GM10266 (cell line): ENCODE measurements around the gene MCUB.

Experiments
- DNase-seq: peaks from one replicate; pipeline ENCODE4 v3.0.0; 2012; ENCODE audit errors: extremely low spot score
- TF ChIP-seq, protein P1 (sequence below): IDR thresholded peaks from 2 replicates; pipeline ENCODE4 v1.5.1; 2012; ENCODE audit warnings: mild to moderate bottlenecking, low read depth; ENCODE audit not compliant: control insufficient read depth, insufficient read depth; ENCODE audit errors: missing control alignments

The MCUB gene

DNA sequence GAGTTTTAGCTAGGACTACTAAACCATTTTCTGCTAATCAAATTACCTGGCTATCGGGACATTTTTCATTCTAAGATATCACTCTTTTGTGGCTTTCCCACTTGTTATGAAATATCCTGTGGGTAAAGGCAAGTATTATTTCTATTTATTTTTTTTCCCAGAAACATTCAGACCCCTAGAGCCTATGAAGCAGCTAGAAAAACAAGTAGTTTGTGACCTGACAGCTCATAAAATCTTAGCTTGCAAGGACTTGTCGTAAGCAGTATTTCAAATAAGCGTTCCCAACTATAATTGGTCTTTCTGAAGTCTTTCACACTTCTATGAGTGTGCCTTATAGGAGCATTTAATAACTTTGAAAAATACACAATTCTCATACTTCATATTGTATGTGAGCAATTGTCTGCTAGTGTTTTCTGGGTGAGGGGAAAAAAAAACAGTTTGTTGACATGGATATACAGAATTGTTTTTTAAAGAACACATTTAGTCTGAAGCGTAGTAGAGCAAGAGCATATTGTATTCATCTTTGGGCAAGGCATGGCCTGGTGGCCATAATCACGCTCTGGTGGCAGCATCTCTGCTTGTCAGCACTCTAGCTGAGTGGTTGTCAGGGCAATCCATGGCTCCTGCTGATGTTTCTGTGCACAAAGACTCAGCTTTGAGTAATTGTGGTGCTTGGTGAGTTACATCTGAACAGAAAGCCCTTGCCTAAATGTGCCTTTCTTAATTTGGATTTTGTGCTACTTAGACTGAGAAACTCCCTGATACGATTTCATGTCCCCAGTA is 2.6 kb downstream of the MCUB start:
- DNase-seq: no peak
- TF ChIP-seq, protein P1, sequence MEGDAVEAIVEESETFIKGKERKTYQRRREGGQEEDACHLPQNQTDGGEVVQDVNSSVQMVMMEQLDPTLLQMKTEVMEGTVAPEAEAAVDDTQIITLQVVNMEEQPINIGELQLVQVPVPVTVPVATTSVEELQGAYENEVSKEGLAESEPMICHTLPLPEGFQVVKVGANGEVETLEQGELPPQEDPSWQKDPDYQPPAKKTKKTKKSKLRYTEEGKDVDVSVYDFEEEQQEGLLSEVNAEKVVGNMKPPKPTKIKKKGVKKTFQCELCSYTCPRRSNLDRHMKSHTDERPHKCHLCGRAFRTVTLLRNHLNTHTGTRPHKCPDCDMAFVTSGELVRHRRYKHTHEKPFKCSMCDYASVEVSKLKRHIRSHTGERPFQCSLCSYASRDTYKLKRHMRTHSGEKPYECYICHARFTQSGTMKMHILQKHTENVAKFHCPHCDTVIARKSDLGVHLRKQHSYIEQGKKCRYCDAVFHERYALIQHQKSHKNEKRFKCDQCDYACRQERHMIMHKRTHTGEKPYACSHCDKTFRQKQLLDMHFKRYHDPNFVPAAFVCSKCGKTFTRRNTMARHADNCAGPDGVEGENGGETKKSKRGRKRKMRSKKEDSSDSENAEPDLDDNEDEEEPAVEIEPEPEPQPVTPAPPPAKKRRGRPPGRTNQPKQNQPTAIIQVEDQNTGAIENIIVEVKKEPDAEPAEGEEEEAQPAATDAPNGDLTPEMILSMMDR: no peak

DNA sequence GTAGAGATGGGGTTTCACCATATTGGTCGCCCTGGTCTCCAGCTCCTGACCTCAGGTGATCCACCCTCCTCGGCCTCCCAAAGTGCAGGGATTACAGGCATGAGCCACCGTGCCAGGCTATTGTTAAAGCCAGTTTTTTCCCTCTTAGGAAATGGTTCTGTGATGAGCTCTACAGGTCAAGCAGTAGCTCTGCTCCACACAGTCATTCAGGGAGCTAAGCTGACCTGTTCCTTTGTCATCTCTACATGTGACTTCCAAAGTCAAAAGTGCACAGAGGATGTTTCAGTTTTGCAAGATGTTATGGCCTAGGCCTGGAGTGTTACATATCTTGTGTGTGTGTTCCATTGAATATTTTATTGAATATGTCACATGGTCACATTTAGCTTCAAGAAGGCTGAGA is 11.4 kb downstream of the MCUB start:
- TF ChIP-seq, protein P1: no peak
- no peak for DNase-seq

DNA sequence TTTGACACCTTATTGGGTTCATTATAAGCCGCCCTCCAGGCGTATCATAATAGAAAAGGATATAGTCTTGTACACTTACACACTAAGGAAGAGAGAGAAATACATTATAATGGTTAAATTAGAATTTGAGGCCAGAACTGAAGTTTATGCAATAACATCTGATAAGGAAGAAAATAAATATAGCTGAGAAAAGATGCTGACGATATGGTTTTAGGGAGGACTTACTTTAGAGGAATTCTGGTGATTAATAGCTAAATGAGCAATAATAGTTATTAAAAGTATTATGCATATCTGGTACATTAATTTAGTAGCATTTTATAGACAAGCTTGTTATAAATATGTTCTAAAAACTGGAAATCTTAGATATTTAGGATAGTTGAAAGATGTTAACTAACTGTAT is 12.1 kb downstream of the MCUB start:
- no peak for DNase-seq
- TF ChIP-seq, protein P1: no peak

DNA sequence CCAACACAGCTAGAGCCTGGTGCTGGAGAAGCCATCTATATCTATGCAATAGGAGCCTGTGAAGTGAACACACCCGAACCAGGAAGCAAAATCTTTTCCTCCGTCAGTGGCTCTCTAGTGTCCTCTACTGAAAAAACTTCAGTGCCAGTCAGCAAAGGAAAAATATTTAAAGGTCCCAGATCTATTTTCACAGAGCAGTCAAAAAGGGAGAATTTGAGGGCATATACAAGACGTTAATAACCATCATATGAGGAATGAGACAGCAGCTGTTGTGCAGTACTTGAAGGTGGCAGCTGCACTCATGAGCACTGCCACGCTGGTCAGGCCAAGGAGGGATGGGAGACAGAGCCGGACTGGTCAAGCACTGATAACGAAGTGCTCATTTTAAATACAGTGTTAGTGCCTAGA is 14.4 kb downstream of the MCUB start:
- TF ChIP-seq, protein P1: no peak
- DNase-seq: no peak

GRCh38 chr4:109574931-109575804 is 15.1 kb downstream of the MCUB start:
- TF ChIP-seq, protein P1: no peak
- DNase-seq: no peak

- DNase-seq: no peak
These were observed 16.4 kb downstream of the MCUB start for GRCh38 chr4:109576462-109576861.

More at GRCh38 chr4:109576462-109576861, 16.4 kb downstream of the MCUB start:
- TF ChIP-seq, protein P1: no peak
